IMR-90 (cell line): ENCODE data around the gene GPC4. TPM values are rescaled to one million over a fixed set of nuclear protein-coding genes. Genes with fewer than 3 reads are reported as not detected.

Experiments
- ATAC-seq: fragments of 200-7000 bp; cut with Tn5 transposase; 2 replicates; pipeline ENCODE4 v1.9.1; 2020; ENCODE audit warnings: low read depth, mild to moderate bottlenecking, moderate library complexity
- BruUV-seq: library from RNA; stranded (reverse); fragments of 400-500 nt; replicated peaks from 2 replicates; lab custom pipeline; 2021; lab: Mats Ljungman, UMichigan
- CTCF ChIA-PET: fragments of 300-600 bp; formaldehyde crosslinking; extraction: SDS; loops from one replicate; lab custom pipeline; 2021; ENCODE audit warnings: antibody characterized with exemption; lab: Yijun Ruan, JAX
- POLR2A ChIA-PET: fragments of 300-600 bp; sonication (Branson Sonifier 250); formaldehyde crosslinking; loops from one replicate; lab custom pipeline; 2022; ENCODE audit warnings: antibody characterized with exemption; ENCODE audit not compliant: unreplicated experiment; lab: Charles Lee
- DNase-seq: peaks from one replicate; pipeline ENCODE4 v3.0.0; 2013
- H2AFZ ChIP-seq: replicated peaks from 2 replicates; pipeline ENCODE3; 2013; ENCODE audit warnings: low read length, mild to moderate bottlenecking; ENCODE audit not compliant: poor library complexity
- H2AK5ac ChIP-seq: 2 replicates; pipeline ENCODE4 v1.6.1; 2013; ENCODE audit warnings: low read depth, low read length, inconsistent platforms
- H2AK9ac ChIP-seq: replicated peaks from 2 replicates; pipeline ENCODE3; 2013; ENCODE audit warnings: mild to moderate bottlenecking, low read depth, low read length, moderate library complexity; ENCODE audit not compliant: poor library complexity
- H2BK120ac ChIP-seq: 2 replicates; pipeline ENCODE4 v1.6.1; 2013; ENCODE audit warnings: low read depth, low read length, inconsistent platforms
- H2BK15ac ChIP-seq: 3 replicates; pipeline ENCODE4 v1.6.1; 2013; ENCODE audit warnings: low read depth, low read length, inconsistent platforms
- H2BK20ac ChIP-seq: 2 replicates; pipeline ENCODE4 v1.6.1; 2013; ENCODE audit warnings: low read depth, mild to moderate bottlenecking, inconsistent platforms, low read length, moderate library complexity
- H2BK5ac ChIP-seq: 2 replicates; pipeline ENCODE4 v1.6.1; 2013; ENCODE audit warnings: mild to moderate bottlenecking, low read depth, low read length, inconsistent platforms; ENCODE audit not compliant: poor library complexity, severe bottlenecking
- H3K14ac ChIP-seq: replicated peaks from 2 replicates; pipeline ENCODE4 v1.6.1; 2013; ENCODE audit warnings: low read depth, low read length, inconsistent platforms
- H3K18ac ChIP-seq: 2 replicates; pipeline ENCODE4 v1.6.1; 2013; ENCODE audit warnings: low read depth, low read length, control low read depth
- H3K23ac ChIP-seq: 2 replicates; pipeline ENCODE4 v1.6.1; 2013; ENCODE audit warnings: low read depth, low read length, inconsistent platforms
- H3K27ac ChIP-seq: 2 replicates; pipeline ENCODE4 v1.5.1; 2013; ENCODE audit warnings: mild to moderate bottlenecking, control low read depth, low read length; ENCODE audit not compliant: insufficient read depth
- H3K27me3 ChIP-seq: 2 replicates; pipeline ENCODE4 v1.6.1; 2013; ENCODE audit warnings: low read length; ENCODE audit not compliant: control insufficient read depth, insufficient read depth
- H3K36me3 ChIP-seq: 2 replicates; pipeline ENCODE4 v1.6.1; 2013; ENCODE audit warnings: low read length, mixed read lengths; ENCODE audit not compliant: control insufficient read depth, insufficient read depth
- H3K4ac ChIP-seq: 2 replicates; pipeline ENCODE4 v1.6.1; 2013; ENCODE audit warnings: low read depth, low read length, inconsistent platforms
- H3K4me1 ChIP-seq: 2 replicates; pipeline ENCODE4 v1.6.1; 2013; ENCODE audit warnings: low read length, mixed read lengths; ENCODE audit not compliant: control insufficient read depth, insufficient read depth
- H3K4me2 ChIP-seq: 2 replicates; pipeline ENCODE4 v1.6.1; 2013; ENCODE audit warnings: low read depth, mild to moderate bottlenecking, control low read depth, low read length, moderate library complexity
- H3K4me3 ChIP-seq: 2 replicates; pipeline ENCODE4 v1.5.1; 2013; ENCODE audit warnings: low read depth, mild to moderate bottlenecking, control low read depth, low read length, moderate library complexity; ENCODE audit not compliant: insufficient read depth
- H3K56ac ChIP-seq: 2 replicates; pipeline ENCODE4 v1.6.1; 2013; ENCODE audit warnings: low read length, inconsistent platforms; ENCODE audit not compliant: insufficient read depth; ENCODE audit errors: extremely low read depth
- H3K79me1 ChIP-seq, 2 experiments: 2 replicates each; pipeline ENCODE4 v1.6.1; 2013; ENCODE audit warnings: low read length in 2 of 2, inconsistent platforms in 1 of 2, low read depth in 1 of 2
- H3K9ac ChIP-seq: 2 replicates; pipeline ENCODE4 v1.6.1; 2013; ENCODE audit warnings: low read depth, low read length, control low read depth
- H3K9me1 ChIP-seq: 2 replicates; pipeline ENCODE4 v1.6.1; 2013; ENCODE audit warnings: low read length, inconsistent platforms; ENCODE audit not compliant: insufficient read depth
- H3K9me3 ChIP-seq: 2 replicates; pipeline ENCODE4 v1.6.1; 2013; ENCODE audit warnings: low read length; ENCODE audit not compliant: control insufficient read depth, insufficient read depth
- H4K20me1 ChIP-seq: 2 replicates; pipeline ENCODE4 v1.6.1; 2013; ENCODE audit warnings: low read length, inconsistent platforms; ENCODE audit not compliant: insufficient read depth
- H4K5ac ChIP-seq: 2 replicates; pipeline ENCODE4 v1.6.1; 2013; ENCODE audit warnings: mild to moderate bottlenecking, low read depth, low read length, control low read depth
- H4K8ac ChIP-seq, 2 experiments: 2 replicates each; pipeline ENCODE4 v1.6.1; 2013; ENCODE audit warnings: low read depth in 2 of 2, low read length in 2 of 2, control low read depth in 1 of 2, inconsistent platforms in 1 of 2
- H4K91ac ChIP-seq: 2 replicates; pipeline ENCODE4 v1.6.1; 2013; ENCODE audit warnings: low read depth, low read length, inconsistent platforms; ENCODE audit not compliant: insufficient read depth
- MAFK ChIP-seq: IDR thresholded peaks from 2 replicates; pipeline ENCODE4 v1.6.1; 2012; ENCODE audit warnings: low read depth, low read length, improper control_type of control experiment
- POLR2A ChIP-seq: IDR thresholded peaks from 2 replicates; pipeline ENCODE4 v1.6.1; 2012; ENCODE audit warnings: mild to moderate bottlenecking, low read depth, low read length
- WGBS, 2 experiments: methylation state at CpG; one replicate each; pipeline versions ENCODE4 v1.1.5 to v1.1.7; 2013; ENCODE audit warnings: missing lambda C conversion rate in 2 of 2; ENCODE audit not compliant: insufficient read length in 1 of 2; ENCODE audit errors: extremely low coverage in 2 of 2; 5-methylcytosine and 5-hydroxymethylcytosine counted together
- dilution Hi-C: fragments of 300-500 bp; cut with HindIII; formaldehyde crosslinking; loops from one replicate; pipeline ENCODE4 v1.14.3; 2018; ENCODE audit warnings: low sequenced_read_pairs; ENCODE audit not compliant: unreplicated experiment
- in situ Hi-C: fragments of 300-500 bp; cut with MboI; formaldehyde crosslinking; loops from 3 replicates; pipeline ENCODE4 v1.14.3; 2019; ENCODE audit warnings: low sequenced_read_pairs, inconsistent platforms, mixed read lengths
- intact Hi-C: fragments of 100-400 bp; cut with micrococcal nuclease; formaldehyde crosslinking; loops from 2 replicates; pipeline ENCODE4 v1.10.0; 2022
- polyA plus RNA-seq, 3 experiments: library from polyadenylated mRNA; depleted of rRNA; stranded (reverse); fragments of >200 nt; gene quantifications; 2 replicates each; pipeline ENCODE4 v1.2.3, GENCODE V29; 2012; ENCODE audit warnings: low replicate concordance in 1 of 3
- total RNA-seq: library from RNA; depleted of rRNA; stranded (reverse); fragments of >200 nt; gene quantifications from 2 replicates; pipeline ENCODE4 v1.2.3, GENCODE V29; 2012

The GPC4 gene
- total and polyA plus RNA-seq, 2 of the 4 experiments (the other 2 are of a cell fraction): 0.54 to 1.6 TPM

DNA sequence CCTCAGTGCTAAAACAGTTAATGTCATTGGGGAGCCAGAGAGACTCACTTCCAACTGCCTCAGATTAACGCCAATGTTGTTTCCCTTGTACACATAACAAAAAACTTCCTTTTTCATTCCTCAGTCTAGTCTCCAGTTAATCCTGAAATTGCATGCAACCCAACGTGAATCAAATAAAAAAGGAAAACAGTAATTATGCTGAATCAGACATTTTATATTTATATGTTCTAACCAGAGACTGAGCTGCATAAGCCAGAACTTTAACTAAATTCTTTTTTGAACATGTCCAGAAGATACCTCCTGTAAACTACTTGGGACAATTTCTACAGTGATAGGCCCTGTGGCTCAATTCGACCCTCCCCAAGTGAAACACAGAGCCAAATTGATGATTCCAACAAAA is 4.7 kb downstream of the GPC4 start:
- H3K36me3 ChIP-seq: no peaks in the 10 kb centered on the region
- H3K56ac ChIP-seq: no peak overlapping the region
- H2BK20ac ChIP-seq: no peak overlapping the region
- no peak overlapping the region for H3K18ac ChIP-seq
- intact Hi-C loops (loop anchor here (10.0 kb wide), 1 partner anchor 254 kb away; no protein-coding TSS in a partner anchor), dilution Hi-C loops (no loop called here), in situ Hi-C loops (no loop called here)
- H2AFZ ChIP-seq: no peak overlapping the region
- no peak overlapping the region for H2BK5ac ChIP-seq
- H3K9me3 ChIP-seq: no peaks in the 10 kb centered on the region
- H4K5ac ChIP-seq: no peak overlapping the region
- no peak overlapping the region for H3K4ac ChIP-seq
- TF ChIP-seq MAFK (peak; percentile 82), POLR2A (no peak)
- H3K9ac ChIP-seq: no peak overlapping the region
- no peak overlapping the region for H2BK15ac ChIP-seq
- H4K91ac ChIP-seq: no peak overlapping the region
- no peaks in the 10 kb centered on the region for H3K9me1 ChIP-seq
- no CpG with 5 or more reads among the region's 3 CpGs for WGBS, 2 experiments
- peaks cover 5% of the 10 kb centered on the region for H3K27me3 ChIP-seq
- ATAC-seq: no peak
- no peak overlapping the region for H3K14ac ChIP-seq
- BruUV-seq: no TSS peak
- no peak overlapping the region for H3K4me2 ChIP-seq
- H2AK9ac ChIP-seq: no peak overlapping the region
- H4K8ac ChIP-seq: no peak overlapping the region
- H3K23ac ChIP-seq: no peak overlapping the region
- no peaks in the 10 kb centered on the region for H3K4me1 ChIP-seq
- no peaks in the 10 kb centered on the region for H4K20me1 ChIP-seq
- no peak for DNase-seq
- POLR2A ChIA-PET: no interaction called here
- CTCF ChIA-PET: no interaction called here
- no peak overlapping the region for H2AK5ac ChIP-seq
- no peak overlapping the region for H3K4me3 ChIP-seq
- no peak overlapping the region for H2BK120ac ChIP-seq
- H3K27ac ChIP-seq: no peak overlapping the region
- no peaks in the 10 kb centered on the region for H3K79me1 ChIP-seq
